Measurements from ENCODE around the gene PLB1.

Gene PLB1

GRCh38 chr2:28633204-28633603 lies 137.3 kb downstream of the PLB1 start:
- Histone ChIP-seq H3K27me3 (ENCODE audit: insufficient read depth, low read length) (0 out of 2 replicates have a peak, but pooled peaks cover 4% of the 10 kb centered on the region), H3K4me2 (ENCODE audit: low read length) (no peak overlapping the region), H3K36me3 (ENCODE audit: insufficient read depth, low read length) (no peaks in the 10 kb centered on the region), H3K27ac (ENCODE audit: low read depth, low read length, poor library complexity, severe bottlenecking) (no peak overlapping the region), H3K4me1 (ENCODE audit: insufficient read depth, low read length, severe bottlenecking) (no peaks in the 10 kb centered on the region), H2AFZ (ENCODE audit: low read length) (no peak overlapping the region), H3K4me3 (ENCODE audit: low read depth, low read length, poor library complexity, severe bottlenecking) (no peak overlapping the region), H3K9ac (ENCODE audit: low read length) (no peak overlapping the region), H3K9me2 (ENCODE audit: low read depth, low read length) (no peaks in the 10 kb centered on the region), H3K9me3 (ENCODE audit: low read length) (no peaks in the 10 kb centered on the region), H4K20me1 (ENCODE audit: insufficient read depth, low read length) (no peaks in the 10 kb centered on the region), H3F3A (ENCODE audit: insufficient read depth, low read length) (no peaks in the 10 kb centered on the region), H3K79me2 (ENCODE audit: insufficient read depth, low read length) (no peaks in the 10 kb centered on the region)
- no peak for TF ChIP-seq CTCF (IDR thresholded peaks at IDR 0.05; ENCODE audit: low read length)
- TF ChIP-seq EZH2 (IDR thresholded peaks at IDR 0.05; ENCODE audit: borderline replicate concordance, low read length): no peak

GRCh38 chr2:28633746-28634145 lies 137.9 kb downstream of the PLB1 start:
- H3K27me3 ChIP-seq (ENCODE audit: insufficient read depth, low read length): 0 out of 2 replicates have a peak, but pooled peaks cover 4% of the 10 kb centered on the region
- H3K9me2 ChIP-seq (ENCODE audit: low read depth, low read length): no peaks in the 10 kb centered on the region
- no peaks in the 10 kb centered on the region for H3K4me1 ChIP-seq (ENCODE audit: insufficient read depth, low read length, severe bottlenecking)
- no peak overlapping the region for H3K4me2 ChIP-seq (ENCODE audit: low read length)
- no peak overlapping the region for H3K27ac ChIP-seq (ENCODE audit: low read depth, low read length, poor library complexity, severe bottlenecking)
- no peaks in the 10 kb centered on the region for H3K36me3 ChIP-seq (ENCODE audit: insufficient read depth, low read length)
- H4K20me1 ChIP-seq (ENCODE audit: insufficient read depth, low read length): no peaks in the 10 kb centered on the region
- no peak overlapping the region for H2AFZ ChIP-seq (ENCODE audit: low read length)
- H3F3A ChIP-seq (ENCODE audit: insufficient read depth, low read length): no peaks in the 10 kb centered on the region
- TF ChIP-seq EZH2 (IDR thresholded peaks at IDR 0.05; ENCODE audit: borderline replicate concordance, low read length): no peak
- TF ChIP-seq CTCF (IDR thresholded peaks at IDR 0.05; ENCODE audit: low read length): no peak
- no peaks in the 10 kb centered on the region for H3K79me2 ChIP-seq (ENCODE audit: insufficient read depth, low read length)
- no peaks in the 10 kb centered on the region for H3K9me3 ChIP-seq (ENCODE audit: low read length)
- no peak overlapping the region for H3K4me3 ChIP-seq (ENCODE audit: low read depth, low read length, poor library complexity, severe bottlenecking)
- no peak overlapping the region for H3K9ac ChIP-seq (ENCODE audit: low read length)

DNA sequence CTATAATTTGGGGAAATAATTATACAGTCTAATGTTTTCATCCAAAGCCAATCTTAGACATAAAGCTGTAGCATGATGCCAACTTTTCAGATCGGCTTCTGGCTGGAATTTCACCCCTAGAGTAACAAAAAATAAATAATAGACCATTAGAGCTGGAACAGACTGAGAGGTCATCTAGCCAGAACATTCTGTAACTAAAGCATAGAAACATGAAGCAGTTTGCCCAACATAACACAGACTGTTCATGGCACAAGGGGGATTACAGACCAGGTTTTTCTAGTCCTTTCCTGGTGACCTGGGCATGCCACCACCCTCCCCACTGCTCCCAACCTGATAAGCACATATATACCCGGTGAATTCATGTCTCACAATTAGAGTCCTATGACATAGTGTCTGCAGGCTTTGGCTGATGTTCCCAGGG lies 139.3 kb downstream of the PLB1 start:
- no peaks in the 10 kb centered on the region for H3F3A ChIP-seq (ENCODE audit: insufficient read depth, low read length)
- H3K4me1 ChIP-seq (ENCODE audit: insufficient read depth, low read length, severe bottlenecking): no peaks in the 10 kb centered on the region
- H3K27me3 ChIP-seq (ENCODE audit: insufficient read depth, low read length): 0 out of 2 replicates have a peak, but pooled peaks cover 4% of the 10 kb centered on the region
- H3K9ac ChIP-seq (ENCODE audit: low read length): no peak overlapping the region
- H2AFZ ChIP-seq (ENCODE audit: low read length): no peak overlapping the region
- TF ChIP-seq CTCF (IDR thresholded peaks at IDR 0.05; ENCODE audit: low read length): no peak
- TF ChIP-seq EZH2 (IDR thresholded peaks at IDR 0.05; ENCODE audit: borderline replicate concordance, low read length): no peak
- no peak overlapping the region for H3K4me3 ChIP-seq (ENCODE audit: low read depth, low read length, poor library complexity, severe bottlenecking)
- no peaks in the 10 kb centered on the region for H3K79me2 ChIP-seq (ENCODE audit: insufficient read depth, low read length)
- H3K4me2 ChIP-seq (ENCODE audit: low read length): no peak overlapping the region
- no peaks in the 10 kb centered on the region for H4K20me1 ChIP-seq (ENCODE audit: insufficient read depth, low read length)
- no peaks in the 10 kb centered on the region for H3K9me3 ChIP-seq (ENCODE audit: low read length)
- no peaks in the 10 kb centered on the region for H3K9me2 ChIP-seq (ENCODE audit: low read depth, low read length)
- no peak overlapping the region for H3K27ac ChIP-seq (ENCODE audit: low read depth, low read length, poor library complexity, severe bottlenecking)
- no peaks in the 10 kb centered on the region for H3K36me3 ChIP-seq (ENCODE audit: insufficient read depth, low read length)

All from OCI-LY1 (cell line).